ENCODE measurements around the gene THSD7B.

DNA sequence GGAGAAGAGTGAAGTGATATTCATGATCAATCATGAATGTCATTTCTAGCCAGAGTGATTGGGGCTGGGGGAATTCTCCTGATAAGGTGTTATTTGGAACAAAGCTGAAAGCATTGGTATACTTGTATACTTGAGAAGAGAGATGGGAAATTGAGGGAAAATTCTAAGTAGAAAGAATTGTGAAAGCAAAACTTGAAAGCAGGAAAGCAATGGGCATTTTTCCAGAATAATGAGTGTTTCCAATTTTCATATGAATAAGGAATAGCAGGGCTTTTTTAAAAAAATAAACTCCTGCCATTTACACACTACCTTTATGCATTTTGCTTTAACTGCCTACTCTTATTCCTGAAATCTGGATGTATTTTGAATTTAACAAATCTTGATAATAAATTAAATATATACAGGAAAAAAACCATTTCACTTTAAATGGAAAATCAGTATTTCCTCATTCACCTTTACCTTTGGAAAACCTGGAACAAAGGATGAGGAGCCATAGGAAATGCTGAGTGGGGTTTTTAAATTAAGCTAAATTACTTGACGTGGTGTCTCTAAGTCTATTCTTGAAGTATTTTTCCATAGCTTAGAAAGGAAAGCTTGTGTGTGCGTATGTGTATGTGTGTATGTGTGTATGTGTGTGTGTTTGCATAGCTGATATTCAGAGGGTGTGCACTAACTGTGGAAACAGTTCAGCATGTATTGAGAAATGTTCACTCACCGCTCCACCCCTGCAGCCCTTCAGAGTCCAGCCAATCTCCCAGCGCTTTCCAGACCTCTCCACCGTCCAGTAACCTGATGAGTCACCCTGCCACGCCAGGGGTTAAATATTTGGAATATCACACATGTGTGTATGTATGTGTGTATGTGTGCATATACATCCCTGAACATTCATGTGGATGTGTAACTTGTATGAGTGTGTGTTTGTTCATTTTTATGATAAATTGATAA lies 427.3 kb downstream of the THSD7B start:
- TF ChIP-seq, protein P1, sequence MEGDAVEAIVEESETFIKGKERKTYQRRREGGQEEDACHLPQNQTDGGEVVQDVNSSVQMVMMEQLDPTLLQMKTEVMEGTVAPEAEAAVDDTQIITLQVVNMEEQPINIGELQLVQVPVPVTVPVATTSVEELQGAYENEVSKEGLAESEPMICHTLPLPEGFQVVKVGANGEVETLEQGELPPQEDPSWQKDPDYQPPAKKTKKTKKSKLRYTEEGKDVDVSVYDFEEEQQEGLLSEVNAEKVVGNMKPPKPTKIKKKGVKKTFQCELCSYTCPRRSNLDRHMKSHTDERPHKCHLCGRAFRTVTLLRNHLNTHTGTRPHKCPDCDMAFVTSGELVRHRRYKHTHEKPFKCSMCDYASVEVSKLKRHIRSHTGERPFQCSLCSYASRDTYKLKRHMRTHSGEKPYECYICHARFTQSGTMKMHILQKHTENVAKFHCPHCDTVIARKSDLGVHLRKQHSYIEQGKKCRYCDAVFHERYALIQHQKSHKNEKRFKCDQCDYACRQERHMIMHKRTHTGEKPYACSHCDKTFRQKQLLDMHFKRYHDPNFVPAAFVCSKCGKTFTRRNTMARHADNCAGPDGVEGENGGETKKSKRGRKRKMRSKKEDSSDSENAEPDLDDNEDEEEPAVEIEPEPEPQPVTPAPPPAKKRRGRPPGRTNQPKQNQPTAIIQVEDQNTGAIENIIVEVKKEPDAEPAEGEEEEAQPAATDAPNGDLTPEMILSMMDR (conservative IDR thresholded peaks at IDR 0.05; ENCODE audit: low read depth, low read length), result no peak
- TF ChIP-seq EZH2phosphoT487 (IDR thresholded peaks at IDR 0.05; ENCODE audit: borderline replicate concordance, low read length), result no peak

All from PC-3 (cell line).